SK-N-SH treated with all-trans-retinoic acid at 6 μM for 48 hours (cell line): ENCODE measurements around the gene TEX14.

ENCODE experiments used
- ATAC-seq: fragments of 200-7000 bp; cut with Tn5 transposase; 3 replicates; pipeline ENCODE4 v1.9.1; 2020; ENCODE audit warnings: mild to moderate bottlenecking, moderate library complexity
- ARNTL ChIP-seq: fragments of 450-650 bp; formaldehyde crosslinking; IDR thresholded peaks from 2 replicates; pipeline ENCODE4 v1.5.0; 2020; ENCODE audit warnings: low read depth, mild to moderate bottlenecking, moderate library complexity, borderline replicate concordance
- BACH2 ChIP-seq: fragments of 250-450 bp; sonication (Bioruptor Pico); IDR thresholded peaks from 2 replicates; pipeline ENCODE4 v1.9.0; 2021; ENCODE audit warnings: mild to moderate bottlenecking, borderline replicate concordance
- CSDC2 ChIP-seq: fragments of 250-450 bp; sonication (Bioruptor Pico); IDR thresholded peaks from 2 replicates; pipeline ENCODE4 v1.5.0; 2020; ENCODE audit warnings: mild to moderate bottlenecking, moderate library complexity
- ESRRG ChIP-seq: fragments of 250-450 bp; sonication (Bioruptor Pico); IDR thresholded peaks from 2 replicates; pipeline ENCODE4 v1.6.1; 2021; ENCODE audit warnings: mild to moderate bottlenecking
- GLIS3 ChIP-seq: fragments of 250-450 bp; sonication (Bioruptor Pico); IDR thresholded peaks from 2 replicates; pipeline ENCODE4 v1.5.0; 2020; ENCODE audit warnings: mild to moderate bottlenecking, moderate library complexity
- OSR1 ChIP-seq: fragments of 250-450 bp; sonication (Bioruptor Pico); IDR thresholded peaks from 2 replicates; pipeline ENCODE4 v1.8.0; 2022; ENCODE audit warnings: moderate library complexity, mild to moderate bottlenecking, inconsistent platforms
- POU6F1 ChIP-seq: fragments of 250-450 bp; sonication (Bioruptor Pico); IDR thresholded peaks from 2 replicates; pipeline ENCODE4 v1.8.0; 2021; ENCODE audit warnings: low read depth, mild to moderate bottlenecking, moderate library complexity, borderline replicate concordance
- PPARA ChIP-seq: fragments of 250-450 bp; sonication (Bioruptor Pico); IDR thresholded peaks from 2 replicates; pipeline ENCODE4 v1.5.0; 2020; ENCODE audit warnings: mild to moderate bottlenecking, borderline replicate concordance
- RARB ChIP-seq: fragments of 250-450 bp; sonication (Bioruptor Pico); IDR thresholded peaks from 2 replicates; pipeline ENCODE4 v1.8.0; 2021; ENCODE audit warnings: mild to moderate bottlenecking, moderate library complexity
- SNAI2 ChIP-seq: fragments of 250-450 bp; sonication (Bioruptor Pico); IDR thresholded peaks from 2 replicates; pipeline ENCODE4 v1.5.0; 2020; ENCODE audit warnings: mild to moderate bottlenecking, moderate library complexity
- TCF4 ChIP-seq: fragments of 250-450 bp; sonication (Bioruptor Pico); IDR thresholded peaks from 2 replicates; pipeline ENCODE4 v1.8.0; 2021; ENCODE audit warnings: mild to moderate bottlenecking, moderate library complexity, borderline replicate concordance
- TOX ChIP-seq: fragments of 250-450 bp; sonication (Bioruptor Pico); IDR thresholded peaks from 2 replicates; pipeline ENCODE4 v1.8.0; 2021; ENCODE audit warnings: mild to moderate bottlenecking, moderate library complexity, borderline replicate concordance
- TSHZ2 ChIP-seq: fragments of 250-450 bp; sonication (Bioruptor Pico); IDR thresholded peaks from 2 replicates; pipeline ENCODE4 v1.5.0; 2020; ENCODE audit warnings: mild to moderate bottlenecking, moderate library complexity
- ZC3H10 ChIP-seq: fragments of 250-450 bp; sonication (Bioruptor Pico); IDR thresholded peaks from 2 replicates; pipeline ENCODE4 v1.5.1; 2021; ENCODE audit warnings: mild to moderate bottlenecking, moderate library complexity
- ZFP3 ChIP-seq: fragments of 250-450 bp; sonication (Bioruptor Pico); IDR thresholded peaks from 2 replicates; pipeline ENCODE4 v1.5.0; 2020; ENCODE audit warnings: mild to moderate bottlenecking, moderate library complexity
- ZFP30 ChIP-seq: fragments of 450-650 bp; formaldehyde crosslinking; IDR thresholded peaks from 2 replicates; pipeline ENCODE4 v1.5.0; 2022; ENCODE audit warnings: mild to moderate bottlenecking, moderate library complexity
- ZNF565 ChIP-seq: fragments of 450-650 bp; formaldehyde crosslinking; conservative IDR thresholded peaks from 2 replicates; pipeline ENCODE4 v1.5.0; 2020; ENCODE audit warnings: low read depth, mild to moderate bottlenecking, moderate library complexity
- ZNF70 ChIP-seq: fragments of 450-650 bp; formaldehyde crosslinking; IDR thresholded peaks from 2 replicates; pipeline ENCODE4 v1.5.0; 2020; ENCODE audit warnings: mild to moderate bottlenecking, moderate library complexity
- ZNF8 ChIP-seq: fragments of 450-650 bp; formaldehyde crosslinking; IDR thresholded peaks from 2 replicates; pipeline ENCODE4 v1.5.0; 2020; ENCODE audit warnings: mild to moderate bottlenecking, moderate library complexity
- TF ChIP-seq, protein P1 (sequence below): fragments of 250-450 bp; sonication (Bioruptor Pico); IDR thresholded peaks from 2 replicates; pipeline ENCODE4 v1.8.0; 2020; ENCODE audit warnings: mild to moderate bottlenecking, moderate library complexity, borderline replicate concordance

Gene TEX14

DNA sequence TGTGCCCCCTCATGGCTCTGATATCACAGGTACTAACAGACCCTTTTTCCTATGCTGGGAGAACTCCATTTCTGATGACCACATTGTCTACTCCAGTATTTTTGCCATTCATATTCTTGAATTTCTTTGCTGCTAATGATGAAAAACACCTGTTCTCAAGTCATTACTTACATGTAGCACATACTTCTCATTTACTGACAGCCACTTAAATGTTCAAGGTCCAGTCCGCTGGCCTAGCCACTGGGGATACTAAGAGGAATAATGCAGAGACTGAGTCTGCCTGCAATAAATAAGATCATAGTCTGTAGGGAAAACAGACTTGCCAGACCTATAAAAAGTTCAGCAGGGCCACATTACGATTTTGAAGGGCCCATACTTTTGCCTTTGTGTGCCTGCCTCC is 27.5 kb downstream of the TEX14 start (continued):
- TF ChIP-seq ARNTL (CRISPR knock-in tag), result no peak
- TF ChIP-seq ZFP3, result no peak
- no peak for TF ChIP-seq TCF4 (CRISPR knock-in tag)
- TF ChIP-seq ZNF565 (CRISPR knock-in tag), result no peak
- TF ChIP-seq CSDC2 (CRISPR knock-in tag), result no peak
- no peak for TF ChIP-seq ZNF8
- no peak for TF ChIP-seq OSR1 (CRISPR knock-in tag)
- no peak for TF ChIP-seq PPARA (CRISPR knock-in tag)
- no peak for TF ChIP-seq ZC3H10 (CRISPR knock-in tag)
- no peak for TF ChIP-seq ZFP30 (CRISPR knock-in tag)
- no peak for TF ChIP-seq ESRRG
- no peak for TF ChIP-seq POU6F1 (CRISPR knock-in tag)

DNA sequence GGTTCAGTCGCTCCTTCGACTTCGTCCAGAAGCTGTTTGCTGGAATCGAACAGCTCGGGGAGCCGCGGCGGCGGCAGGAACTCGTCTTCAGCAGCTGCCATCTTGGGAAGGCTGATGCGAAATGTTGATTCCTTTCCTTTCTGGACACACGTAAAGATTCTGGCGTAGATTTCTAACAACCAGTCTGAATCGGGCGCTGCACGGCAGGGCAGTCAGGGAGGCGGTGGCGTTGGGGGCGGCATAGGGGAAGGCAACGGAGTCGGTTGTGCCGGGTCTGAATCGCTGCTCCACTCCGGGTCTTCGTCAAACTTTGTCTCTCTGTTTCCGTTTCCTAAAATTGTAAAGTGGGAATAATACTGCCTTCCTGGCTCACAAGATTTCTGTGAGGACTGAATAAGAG is 30.3 kb downstream of the TEX14 start:
- ATAC-seq, result no peak
- TF ChIP-seq CSDC2 (CRISPR knock-in tag) (no peak), PPARA (CRISPR knock-in tag) (no peak), ZFP3 (no peak), BACH2 (no peak), ZNF565 (CRISPR knock-in tag) (no peak), SNAI2 (no peak), RARB (CRISPR knock-in tag) (no peak), ESRRG (no peak), POU6F1 (CRISPR knock-in tag) (no peak)
- TF ChIP-seq, protein P1, sequence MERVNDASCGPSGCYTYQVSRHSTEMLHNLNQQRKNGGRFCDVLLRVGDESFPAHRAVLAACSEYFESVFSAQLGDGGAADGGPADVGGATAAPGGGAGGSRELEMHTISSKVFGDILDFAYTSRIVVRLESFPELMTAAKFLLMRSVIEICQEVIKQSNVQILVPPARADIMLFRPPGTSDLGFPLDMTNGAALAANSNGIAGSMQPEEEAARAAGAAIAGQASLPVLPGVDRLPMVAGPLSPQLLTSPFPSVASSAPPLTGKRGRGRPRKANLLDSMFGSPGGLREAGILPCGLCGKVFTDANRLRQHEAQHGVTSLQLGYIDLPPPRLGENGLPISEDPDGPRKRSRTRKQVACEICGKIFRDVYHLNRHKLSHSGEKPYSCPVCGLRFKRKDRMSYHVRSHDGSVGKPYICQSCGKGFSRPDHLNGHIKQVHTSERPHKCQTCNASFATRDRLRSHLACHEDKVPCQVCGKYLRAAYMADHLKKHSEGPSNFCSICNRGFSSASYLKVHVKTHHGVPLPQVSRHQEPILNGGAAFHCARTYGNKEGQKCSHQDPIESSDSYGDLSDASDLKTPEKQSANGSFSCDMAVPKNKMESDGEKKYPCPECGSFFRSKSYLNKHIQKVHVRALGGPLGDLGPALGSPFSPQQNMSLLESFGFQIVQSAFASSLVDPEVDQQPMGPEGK (CRISPR knock-in tag), result no peak

DNA sequence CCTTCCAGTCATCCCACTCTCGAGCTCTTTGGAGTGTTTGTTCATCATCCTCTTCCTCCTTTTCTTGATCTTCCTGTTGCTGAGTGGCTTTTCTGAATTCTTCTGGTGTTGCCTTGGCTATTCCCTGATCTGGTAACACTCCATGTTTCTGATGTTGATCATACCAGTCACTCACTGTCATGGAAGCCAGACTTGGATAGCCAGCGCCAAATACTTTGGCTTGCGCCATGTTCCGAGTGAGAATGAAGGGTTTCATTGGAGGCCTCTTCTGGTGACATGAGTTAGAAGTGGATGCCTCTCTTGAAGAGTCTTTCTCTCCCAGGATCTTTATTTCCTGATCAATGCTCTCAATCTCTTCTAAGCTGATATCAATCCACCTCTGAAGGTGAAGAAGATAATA is 31.2 kb downstream of the TEX14 start:
- TF ChIP-seq CSDC2 (CRISPR knock-in tag) (no peak), ZNF8 (no peak), GLIS3 (CRISPR knock-in tag) (no peak), ZNF565 (CRISPR knock-in tag) (no peak), SNAI2 (no peak)
- ATAC-seq, result no peak

GRCh38 chr17:58659714-58660084 is 32.1 kb downstream of the TEX14 start:
- ATAC-seq, result peak; percentile 0; the same call in 2 of the 3 replicates

DNA sequence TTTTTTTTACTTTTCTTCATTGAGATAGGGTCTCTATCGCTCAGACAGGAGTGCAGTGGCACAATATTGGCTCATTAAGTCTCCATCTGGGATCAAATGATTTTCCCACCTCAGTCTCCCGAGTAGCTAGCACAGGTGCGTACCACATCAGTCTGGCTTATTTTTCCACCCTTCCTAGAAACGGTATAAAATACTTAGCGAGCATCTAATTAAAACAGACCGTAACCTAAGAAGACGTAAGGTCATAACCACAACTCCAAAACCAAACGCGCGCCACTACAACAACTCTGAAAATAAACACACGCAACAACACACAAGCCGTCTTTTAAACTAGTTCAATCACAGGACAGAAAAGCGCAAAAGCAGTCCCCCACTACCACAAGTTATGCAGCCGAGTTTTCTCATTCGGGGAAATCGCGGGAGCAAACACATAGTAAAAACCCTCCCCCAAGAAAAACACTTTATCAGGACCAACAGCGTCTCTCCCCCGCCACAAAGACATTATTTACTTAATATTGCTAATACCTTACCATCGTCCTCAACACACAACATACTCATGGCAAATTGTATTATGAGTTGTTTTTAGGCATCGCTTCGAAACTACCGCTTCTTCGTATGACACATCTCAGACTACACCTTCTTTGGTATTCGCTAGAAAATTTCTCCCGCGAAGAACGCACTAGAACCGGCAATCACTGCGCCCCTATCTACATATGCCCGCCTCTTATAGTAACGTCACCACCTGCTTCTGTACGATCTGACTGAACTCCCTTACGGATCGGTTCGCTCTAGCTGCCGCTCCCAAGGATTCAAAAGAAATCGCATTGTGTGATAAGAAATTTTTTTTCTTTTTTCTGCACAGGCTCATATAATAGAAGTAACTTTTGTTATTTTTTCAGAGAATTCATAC is 32.8 kb downstream of the TEX14 start:
- ATAC-seq, result peak; percentile 95
- TF ChIP-seq, protein P1 (CRISPR knock-in tag), result peak; percentile 100
- TF ChIP-seq TOX, result peak; percentile 100
- TF ChIP-seq CSDC2 (CRISPR knock-in tag), result peak; percentile 99
- no peak for TF ChIP-seq OSR1 (CRISPR knock-in tag)
- peak; percentile 100 for TF ChIP-seq SNAI2
- TF ChIP-seq TSHZ2 (CRISPR knock-in tag), result peak; percentile 99
- TF ChIP-seq RARB (CRISPR knock-in tag), result peak; percentile 100
- peak; percentile 100 for TF ChIP-seq ZNF565 (CRISPR knock-in tag)
- no peak for TF ChIP-seq BACH2
- peak; percentile 97 for TF ChIP-seq ZNF70
- TF ChIP-seq ZC3H10 (CRISPR knock-in tag), result peak; percentile 100
- peak; percentile 100 for TF ChIP-seq ESRRG
- peak; percentile 93 for TF ChIP-seq ZFP3
- peak; percentile 97 for TF ChIP-seq ZFP30 (CRISPR knock-in tag)
- TF ChIP-seq ARNTL (CRISPR knock-in tag), result peak; percentile 99
- peak; percentile 100 for TF ChIP-seq POU6F1 (CRISPR knock-in tag)
